Esophagus squamous epithelium (tissue), 4 donors: ENCODE measurements around the gene GLA.

Experiments
- CTCF ChIP-seq, 6 experiments: fragments of 450-650 bp in 4 of 6; fragments of 200-600 bp in 2 of 6; sonication (generic) in 2 of 6; IDR thresholded peaks; one replicate each; pipeline ENCODE4 v1.5.1; 2016 to 2019; ENCODE audit warnings: antibody characterized with exemption in 6 of 6, mild to moderate bottlenecking in 4 of 6, moderate library complexity in 4 of 6
- POLR2A ChIP-seq, 4 donors: fragments of 450-650 bp; IDR thresholded peaks; one replicate each; pipeline ENCODE4 v1.6.1; 2017; ENCODE audit warnings: antibody characterized with exemption in 4 of 4, mild to moderate bottlenecking in 4 of 4, moderate library complexity in 3 of 4

DNA sequence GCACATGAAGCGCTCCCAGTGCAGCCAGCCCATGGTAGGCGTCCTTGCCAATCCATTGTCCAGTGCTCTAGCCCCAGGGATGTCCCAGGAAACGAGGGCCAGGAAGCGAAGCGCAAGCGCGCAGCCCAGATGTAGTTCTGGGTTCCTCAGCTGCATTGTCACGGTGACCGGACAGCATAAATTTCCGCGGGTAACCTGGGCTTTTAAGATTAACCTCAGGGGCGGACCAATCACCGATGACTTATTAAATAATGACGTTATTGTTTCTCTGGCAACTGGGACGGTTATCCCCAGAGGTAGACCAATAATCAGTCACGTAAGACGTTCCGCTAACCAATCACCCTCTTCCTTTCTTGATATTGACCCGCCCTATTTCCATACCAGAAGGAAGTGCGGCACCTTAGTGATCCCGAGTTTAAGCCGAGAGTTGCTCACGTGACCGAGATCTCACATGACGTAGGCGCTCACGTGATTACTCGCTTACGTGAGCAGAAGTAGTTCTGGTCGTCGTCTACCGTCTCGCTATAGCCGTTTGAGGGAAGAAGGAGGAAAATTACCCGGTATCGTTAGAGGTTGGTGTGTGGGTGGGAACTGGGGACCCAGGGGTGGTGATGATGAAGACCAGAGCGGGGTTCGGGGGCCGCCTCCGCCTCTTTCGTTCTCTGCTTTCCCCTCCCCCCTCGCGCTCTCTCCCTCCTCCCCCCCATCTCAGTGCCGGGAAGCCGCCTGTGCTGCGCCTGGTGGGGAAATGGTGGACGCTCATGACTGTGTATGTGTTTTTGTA lies at the start of gene GLA, which contains the start of gene HNRNPH2:
- peak in 2 of 4 donors; percentile 69 to 87 for TF ChIP-seq POLR2A (IDR thresholded peaks at IDR 0.05)
- peak in 2 of 6 experiments; percentile 20 to 34 for TF ChIP-seq CTCF (IDR thresholded peaks at IDR 0.05)
